Mesendoderm (in vitro differentiated cells): ENCODE measurements around the gene TANC1.

ENCODE experiments used
- DNase-seq: peaks from one replicate; pipeline ENCODE4 v3.0.0; 2013
- H2AK5ac ChIP-seq: 2 replicates; pipeline ENCODE4 v1.6.1; 2013; ENCODE audit warnings: low read length, inconsistent platforms
- H2BK120ac ChIP-seq: 2 replicates; pipeline ENCODE4 v1.6.1; 2013; ENCODE audit warnings: low read depth, mild to moderate bottlenecking, low read length, moderate library complexity, mixed read lengths
- H2BK15ac ChIP-seq: replicated peaks from 2 replicates; pipeline ENCODE4 v1.6.1; 2013; ENCODE audit warnings: low read depth, mild to moderate bottlenecking, moderate library complexity
- H2BK5ac ChIP-seq: 2 replicates; pipeline ENCODE4 v1.6.1; 2013; ENCODE audit warnings: low read length, inconsistent platforms
- H3K18ac ChIP-seq: 2 replicates; pipeline ENCODE4 v1.6.1; 2013; ENCODE audit warnings: mild to moderate bottlenecking, low read length, mixed read lengths
- H3K23ac ChIP-seq: one replicate; pipeline ENCODE4 v1.6.1; 2013; ENCODE audit warnings: low read length
- H3K27ac ChIP-seq: 2 replicates; pipeline ENCODE4 v1.5.1; 2013; ENCODE audit warnings: low read depth, mild to moderate bottlenecking, inconsistent platforms, low read length, moderate library complexity
- H3K27me3 ChIP-seq: 2 replicates; pipeline ENCODE4 v1.6.1; 2013; ENCODE audit warnings: low read length, control low read depth, mild to moderate bottlenecking, inconsistent platforms; ENCODE audit not compliant: insufficient read depth, poor library complexity
- H3K36me3 ChIP-seq: 2 replicates; pipeline ENCODE4 v1.6.1; 2013; ENCODE audit warnings: low read length, inconsistent platforms; ENCODE audit not compliant: control insufficient read depth, insufficient read depth
- H3K4ac ChIP-seq: one replicate; pipeline ENCODE4 v1.6.1; 2013; ENCODE audit warnings: low read depth, mild to moderate bottlenecking, low read length, moderate library complexity
- H3K4me1 ChIP-seq: 2 replicates; pipeline ENCODE4 v1.6.1; 2013; ENCODE audit warnings: low read depth, low read length, inconsistent platforms; ENCODE audit not compliant: control insufficient read depth
- H3K4me2 ChIP-seq: 2 replicates; pipeline ENCODE4 v1.6.1; 2013; ENCODE audit warnings: low read length
- H3K4me3 ChIP-seq: 2 replicates; pipeline ENCODE4 v1.5.1; 2013; ENCODE audit warnings: mild to moderate bottlenecking, low read length
- H3K56ac ChIP-seq: one replicate; pipeline ENCODE4 v1.6.1; 2013; ENCODE audit warnings: low read length
- H3K79me1 ChIP-seq: 2 replicates; pipeline ENCODE4 v1.6.1; 2013; ENCODE audit warnings: low read length, inconsistent platforms
- H3K79me2 ChIP-seq: 2 replicates; pipeline ENCODE4 v1.6.1; 2013; ENCODE audit warnings: mild to moderate bottlenecking, low read length; ENCODE audit not compliant: control insufficient read depth, insufficient read depth
- H3K9ac ChIP-seq: 2 replicates; pipeline ENCODE4 v1.6.1; 2013; ENCODE audit warnings: low read length, inconsistent platforms
- H4K5ac ChIP-seq: one replicate; pipeline ENCODE4 v1.6.1; 2013; ENCODE audit warnings: low read length
- H4K8ac ChIP-seq: one replicate; pipeline ENCODE4 v1.6.1; 2013; ENCODE audit warnings: low read depth, mild to moderate bottlenecking, control low read depth, low read length, moderate library complexity
- WGBS: extraction: QIAGEN DNeasy Blood & Tissue Kit; methylation state at CpG from one replicate; pipeline ENCODE4 v1.1.7; 2013; ENCODE audit warnings: low lambda C conversion rate, missing lambda C conversion rate; ENCODE audit not compliant: insufficient coverage; ENCODE audit errors: extremely low coverage; 5-methylcytosine and 5-hydroxymethylcytosine counted together

TANC1 gene

GRCh38 chr2:159149747-159150146 lies 181.3 kb downstream of the TANC1 start:
- Histone ChIP-seq H4K8ac (no peak overlapping the region), H2BK5ac (no peak overlapping the region), H3K27ac (no peak overlapping the region), H3K23ac (no peak overlapping the region), H3K4me3 (no peak overlapping the region), H3K9ac (no peak overlapping the region), H2BK15ac (no peak overlapping the region), H3K79me1 (no peaks in the 10 kb centered on the region), H3K4ac (no peak overlapping the region), H3K4me2 (no peak overlapping the region), H3K27me3 (no peaks in the 10 kb centered on the region), H4K5ac (no peak overlapping the region), H2AK5ac (no peak overlapping the region), H3K4me1 (peaks cover 5% of the 10 kb centered on the region), H3K36me3 (no peaks in the 10 kb centered on the region), H3K56ac (no peak overlapping the region), H3K18ac (no peak overlapping the region), H2BK120ac (no peak overlapping the region), H3K79me2 (no peaks in the 10 kb centered on the region)
- WGBS, result no CpG with 5 or more reads among the region's 2 CpGs
- DNase-seq, result no peak

- Histone ChIP-seq H4K8ac (no peak overlapping the region), H3K27me3 (no peaks in the 10 kb centered on the region), H2BK5ac (no peak overlapping the region), H3K4me2 (no peak overlapping the region), H3K79me2 (no peaks in the 10 kb centered on the region), H3K4me3 (no peak overlapping the region), H3K4me1 (peaks cover 5% of the 10 kb centered on the region), H2BK120ac (no peak overlapping the region), H3K23ac (no peak overlapping the region), H3K9ac (no peak overlapping the region), H3K36me3 (no peaks in the 10 kb centered on the region), H3K18ac (no peak overlapping the region), H2AK5ac (no peak overlapping the region), H4K5ac (no peak overlapping the region), H3K56ac (no peak overlapping the region), H3K79me1 (no peaks in the 10 kb centered on the region), H3K4ac (no peak overlapping the region), H2BK15ac (no peak overlapping the region), H3K27ac (no peak overlapping the region)
- DNase-seq, result no peak
- WGBS, result no CpG with 5 or more reads among the region's 8 CpGs
These were observed 181.9 kb downstream of the TANC1 start for GRCh38 chr2:159150280-159150746.

DNA sequence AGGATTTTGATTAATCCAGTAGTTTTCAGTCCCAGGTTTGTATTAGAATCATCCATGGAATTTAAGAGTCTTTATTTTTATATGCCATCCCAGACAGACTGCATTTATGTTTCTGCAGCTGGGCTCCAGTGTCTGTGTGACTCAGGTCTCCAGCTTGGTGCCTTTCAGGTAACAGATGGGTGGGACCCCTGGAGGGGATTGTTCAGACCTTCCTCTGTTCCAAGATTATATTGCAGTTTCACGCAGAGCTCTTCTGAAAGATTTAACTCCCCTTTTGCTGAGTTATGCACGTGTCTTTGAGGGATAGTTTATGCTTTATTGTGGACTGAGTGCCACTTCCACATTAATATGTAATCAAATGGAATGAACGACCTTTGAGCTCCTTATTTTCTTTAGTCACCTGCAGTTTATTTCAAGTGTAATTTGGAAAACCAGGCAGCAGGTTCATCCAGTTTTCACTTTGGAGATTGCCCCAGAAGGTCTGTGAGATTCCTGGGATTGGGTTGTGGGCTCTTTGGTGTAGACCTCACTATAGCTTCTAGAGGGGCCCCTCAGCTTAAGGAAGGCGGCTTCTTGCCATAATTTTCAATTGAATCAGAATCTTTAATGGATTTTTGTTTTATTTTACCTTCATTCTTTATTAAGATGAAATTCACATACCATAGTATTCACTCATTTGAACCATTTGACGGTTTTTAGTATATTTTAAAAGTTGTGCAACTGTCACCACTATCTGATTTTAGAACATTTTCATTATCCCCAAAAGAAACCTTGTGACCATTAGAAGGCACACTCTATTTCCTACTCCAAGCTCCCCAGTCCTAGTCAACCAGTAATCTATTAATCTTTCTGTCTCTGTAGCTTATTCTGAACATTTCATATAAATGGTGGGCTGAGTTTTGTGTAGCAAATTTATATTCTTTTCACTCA lies 183.0 kb downstream of the TANC1 start:
- no peak overlapping the region for H2BK15ac ChIP-seq
- H3K9ac ChIP-seq, result no peak overlapping the region
- no peaks in the 10 kb centered on the region for H3K27me3 ChIP-seq
- no peaks in the 10 kb centered on the region for H3K36me3 ChIP-seq
- WGBS, result no CpG with 5 or more reads among the region's 5 CpGs
- H3K23ac ChIP-seq, result no peak overlapping the region
- no peak overlapping the region for H2BK120ac ChIP-seq
- no peaks in the 10 kb centered on the region for H3K79me1 ChIP-seq
- H2BK5ac ChIP-seq, result no peak overlapping the region
- H3K27ac ChIP-seq, result no peak overlapping the region
- no peak overlapping the region for H3K4me3 ChIP-seq
- no peak overlapping the region for H2AK5ac ChIP-seq
- no peak overlapping the region for H3K56ac ChIP-seq
- no peak overlapping the region for H3K18ac ChIP-seq
- H3K4me1 ChIP-seq, result peaks cover 5% of the 10 kb centered on the region
- no peak overlapping the region for H4K5ac ChIP-seq
- no peaks in the 10 kb centered on the region for H3K79me2 ChIP-seq
- H4K8ac ChIP-seq, result no peak overlapping the region
- H3K4me2 ChIP-seq, result no peak overlapping the region
- H3K4ac ChIP-seq, result no peak overlapping the region
- DNase-seq, result no peak

- no peak for DNase-seq
- Histone ChIP-seq H2BK15ac (no peak overlapping the region), H3K27ac (no peak overlapping the region), H3K79me2 (no peaks in the 10 kb centered on the region), H3K4me2 (no peak overlapping the region), H2AK5ac (no peak overlapping the region), H2BK120ac (no peak overlapping the region), H3K79me1 (no peaks in the 10 kb centered on the region), H3K27me3 (no peaks in the 10 kb centered on the region), H4K8ac (no peak overlapping the region), H3K56ac (no peak overlapping the region), H3K9ac (no peak overlapping the region), H3K23ac (no peak overlapping the region), H4K5ac (no peak overlapping the region), H3K4me1 (peaks cover 4% of the 10 kb centered on the region), H3K36me3 (no peaks in the 10 kb centered on the region), H2BK5ac (no peak overlapping the region), H3K4ac (no peak overlapping the region), H3K4me3 (no peak overlapping the region), H3K18ac (no peak overlapping the region)
- no CpG with 5 or more reads among the region's 4 CpGs for WGBS
These were observed 183.8 kb downstream of the TANC1 start for GRCh38 chr2:159152128-159152778.

GRCh38 chr2:159153063-159153462 lies 184.6 kb downstream of the TANC1 start:
- no peak overlapping the region for H3K4ac ChIP-seq
- H3K4me3 ChIP-seq, result no peak overlapping the region
- no peak overlapping the region for H3K23ac ChIP-seq
- H3K27ac ChIP-seq, result no peak overlapping the region
- no peak overlapping the region for H2AK5ac ChIP-seq
- no peaks in the 10 kb centered on the region for H3K79me1 ChIP-seq
- H2BK5ac ChIP-seq, result no peak overlapping the region
- DNase-seq, result no peak
- H3K36me3 ChIP-seq, result no peaks in the 10 kb centered on the region
- H4K5ac ChIP-seq, result no peak overlapping the region
- no peak overlapping the region for H2BK15ac ChIP-seq
- no CpG with 5 or more reads among the region's 4 CpGs for WGBS
- no peak overlapping the region for H2BK120ac ChIP-seq
- H3K56ac ChIP-seq, result no peak overlapping the region
- no peak overlapping the region for H3K18ac ChIP-seq
- H3K4me1 ChIP-seq, result no peaks in the 10 kb centered on the region
- no peaks in the 10 kb centered on the region for H3K79me2 ChIP-seq
- no peak overlapping the region for H3K4me2 ChIP-seq
- no peak overlapping the region for H4K8ac ChIP-seq
- H3K9ac ChIP-seq, result no peak overlapping the region
- H3K27me3 ChIP-seq, result no peaks in the 10 kb centered on the region
